MM.1S (cell line): ENCODE data around the gene RAB3D.

Source experiments
- DNase-seq: peaks from one replicate; pipeline ENCODE4 v3.0.0-alpha.2; 2015
- H2AFZ ChIP-seq: fragments of 300-600 bp; sonication (generic); 2 replicates; pipeline ENCODE4 v1.6.0; 2016; ENCODE audit warnings: antibody characterized with exemption, low read length
- H3F3A ChIP-seq: fragments of 300-600 bp; sonication (generic); 2 replicates; pipeline ENCODE4 v1.6.1; 2016; ENCODE audit warnings: mild to moderate bottlenecking, antibody characterized with exemption, low read length, moderate library complexity, mixed read lengths; ENCODE audit not compliant: insufficient read depth
- H3K27ac ChIP-seq: fragments of 300-600 bp; sonication (generic); 2 replicates; pipeline ENCODE4 v1.5.1; 2016; ENCODE audit warnings: mild to moderate bottlenecking, low read length
- H3K27me3 ChIP-seq: fragments of 300-600 bp; sonication (generic); replicated peaks from 2 replicates; pipeline ENCODE4 v1.6.0; 2016; ENCODE audit warnings: low read length; ENCODE audit not compliant: insufficient read depth
- H3K36me3 ChIP-seq: fragments of 300-600 bp; sonication (generic); replicated peaks from 2 replicates; pipeline ENCODE4 v1.6.1; 2016; ENCODE audit warnings: mild to moderate bottlenecking, low read length, mixed read lengths; ENCODE audit not compliant: insufficient read depth
- H3K4me1 ChIP-seq: fragments of 300-600 bp; sonication (generic); 2 replicates; pipeline ENCODE4 v1.6.1; 2016; ENCODE audit warnings: low read length, mixed read lengths
- H3K4me2 ChIP-seq: fragments of 300-600 bp; sonication (generic); 2 replicates; pipeline ENCODE4 v1.6.0; 2016; ENCODE audit warnings: low read depth, low read length
- H3K4me3 ChIP-seq: fragments of 300-600 bp; sonication (generic); 2 replicates; pipeline ENCODE4 v1.5.1; 2016; ENCODE audit warnings: low read length, mixed read lengths
- H3K79me2 ChIP-seq: fragments of 300-600 bp; sonication (generic); 2 replicates; pipeline ENCODE4 v1.6.1; 2016; ENCODE audit warnings: mixed run types, low read length, mixed read lengths
- H3K9ac ChIP-seq: fragments of 300-600 bp; sonication (generic); 2 replicates; pipeline ENCODE4 v1.6.1; 2016; ENCODE audit warnings: low read length, mixed read lengths
- H3K9me2 ChIP-seq: fragments of 300-600 bp; sonication (generic); replicated peaks from 2 replicates; pipeline ENCODE4 v1.6.1; 2016; ENCODE audit warnings: mild to moderate bottlenecking, low read length, mixed read lengths; ENCODE audit not compliant: insufficient read depth
- H3K9me3 ChIP-seq: fragments of 300-600 bp; sonication (generic); replicated peaks from 2 replicates; pipeline ENCODE4 v1.6.1; 2016; ENCODE audit warnings: mild to moderate bottlenecking, low read length, mixed read lengths; ENCODE audit not compliant: insufficient read depth
- H4K20me1 ChIP-seq: fragments of 300-600 bp; sonication (generic); 2 replicates; pipeline ENCODE4 v1.6.1; 2016; ENCODE audit warnings: mild to moderate bottlenecking, low read length, moderate library complexity, mixed read lengths; ENCODE audit not compliant: insufficient read depth
- EZH2 ChIP-seq: fragments of 300-600 bp; sonication (generic); optimal IDR thresholded peaks from 2 replicates; pipeline ENCODE3; 2017; ENCODE audit warnings: low read depth, mild to moderate bottlenecking, antibody characterized with exemption, low read length, mixed read lengths
- EZH2phosphoT487 ChIP-seq: fragments of 300-600 bp; sonication (generic); IDR thresholded peaks from 2 replicates; pipeline ENCODE4 v1.6.1; 2018; ENCODE audit warnings: antibody characterized with exemption, low read length
- TF ChIP-seq, protein P1 (sequence below): fragments of 300-600 bp; sonication (generic); IDR thresholded peaks from 2 replicates; pipeline ENCODE4 v1.5.1; 2016; ENCODE audit warnings: antibody characterized with exemption, low read length, mixed read lengths

RAB3D gene

DNA sequence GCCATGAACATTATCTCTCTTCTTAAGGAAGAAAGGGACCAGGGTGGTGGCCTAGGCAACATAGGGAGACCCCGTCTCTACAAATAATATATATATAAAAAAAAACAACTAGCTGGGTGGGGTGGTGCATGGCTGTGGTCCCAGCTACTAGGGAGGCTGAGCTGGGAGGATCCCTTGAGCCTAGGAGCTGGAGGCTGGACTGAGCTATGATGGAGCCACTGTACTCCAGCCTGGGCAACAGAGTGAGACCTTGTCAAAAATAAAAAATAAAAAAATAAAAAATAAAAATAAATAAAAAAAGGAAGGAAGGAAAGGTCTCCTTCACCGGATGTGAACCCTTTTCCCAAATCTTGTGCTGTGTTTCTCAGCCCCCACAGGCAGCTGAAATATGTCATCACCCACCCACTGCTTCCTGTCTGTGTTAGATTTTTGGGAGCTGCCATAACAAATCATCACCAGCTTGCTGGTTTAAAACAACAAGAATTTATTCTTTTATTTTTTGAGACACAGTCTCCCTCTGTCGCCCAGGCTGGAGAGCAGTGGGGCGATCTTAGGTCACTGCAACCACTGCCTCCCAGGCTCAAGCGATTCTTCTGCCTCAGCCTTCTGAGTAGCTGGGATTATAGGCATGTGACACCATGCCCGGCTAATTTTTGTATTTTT, 53.0 kb downstream of the RAB3D start:
- TF ChIP-seq EZH2 = no peak
- no peak for TF ChIP-seq EZH2phosphoT487
- Histone ChIP-seq H3K9me3 (no peaks in the 10 kb centered on the region), H3K27me3 (peaks cover 94% of the 10 kb centered on the region), H4K20me1 (no peaks in the 10 kb centered on the region), H3F3A (no peaks in the 10 kb centered on the region), H3K27ac (no peak overlapping the region), H3K9me2 (no peaks in the 10 kb centered on the region), H2AFZ (no peak overlapping the region), H3K9ac (no peak overlapping the region), H3K4me2 (no peak overlapping the region), H3K79me2 (no peaks in the 10 kb centered on the region), H3K4me3 (no peak overlapping the region), H3K4me1 (no peaks in the 10 kb centered on the region), H3K36me3 (no peaks in the 10 kb centered on the region)
- DNase-seq = no peak

GRCh38 chr19:11284515-11284914, 54.9 kb downstream of the RAB3D start:
- no peaks in the 10 kb centered on the region for H3K36me3 ChIP-seq
- peaks cover 78% of the 10 kb centered on the region for H3K27me3 ChIP-seq
- H3K9me3 ChIP-seq = no peaks in the 10 kb centered on the region
- no peak for TF ChIP-seq EZH2
- no peak for TF ChIP-seq EZH2phosphoT487
- TF ChIP-seq, protein P1, sequence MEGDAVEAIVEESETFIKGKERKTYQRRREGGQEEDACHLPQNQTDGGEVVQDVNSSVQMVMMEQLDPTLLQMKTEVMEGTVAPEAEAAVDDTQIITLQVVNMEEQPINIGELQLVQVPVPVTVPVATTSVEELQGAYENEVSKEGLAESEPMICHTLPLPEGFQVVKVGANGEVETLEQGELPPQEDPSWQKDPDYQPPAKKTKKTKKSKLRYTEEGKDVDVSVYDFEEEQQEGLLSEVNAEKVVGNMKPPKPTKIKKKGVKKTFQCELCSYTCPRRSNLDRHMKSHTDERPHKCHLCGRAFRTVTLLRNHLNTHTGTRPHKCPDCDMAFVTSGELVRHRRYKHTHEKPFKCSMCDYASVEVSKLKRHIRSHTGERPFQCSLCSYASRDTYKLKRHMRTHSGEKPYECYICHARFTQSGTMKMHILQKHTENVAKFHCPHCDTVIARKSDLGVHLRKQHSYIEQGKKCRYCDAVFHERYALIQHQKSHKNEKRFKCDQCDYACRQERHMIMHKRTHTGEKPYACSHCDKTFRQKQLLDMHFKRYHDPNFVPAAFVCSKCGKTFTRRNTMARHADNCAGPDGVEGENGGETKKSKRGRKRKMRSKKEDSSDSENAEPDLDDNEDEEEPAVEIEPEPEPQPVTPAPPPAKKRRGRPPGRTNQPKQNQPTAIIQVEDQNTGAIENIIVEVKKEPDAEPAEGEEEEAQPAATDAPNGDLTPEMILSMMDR = no peak
- H3K9me2 ChIP-seq = no peaks in the 10 kb centered on the region
- H3K27ac ChIP-seq = no peak overlapping the region
- no peak overlapping the region for H2AFZ ChIP-seq
- H3K9ac ChIP-seq = no peak overlapping the region
- H3K4me3 ChIP-seq = no peak overlapping the region
- DNase-seq = no peak
- H3K4me2 ChIP-seq = no peak overlapping the region
- no peaks in the 10 kb centered on the region for H4K20me1 ChIP-seq
- H3F3A ChIP-seq = peaks cover 8% of the 10 kb centered on the region
- 0 out of 2 replicates have a peak, but pooled peaks cover 2% of the 10 kb centered on the region for H3K4me1 ChIP-seq
- no peaks in the 10 kb centered on the region for H3K79me2 ChIP-seq

GRCh38 chr19:11281356-11282049, 58.0 kb downstream of the RAB3D start:
- Histone ChIP-seq H3F3A (peaks cover 9% of the 10 kb centered on the region), H3K9ac (no peak overlapping the region), H4K20me1 (no peaks in the 10 kb centered on the region), H3K4me2 (no peak overlapping the region), H3K27me3 (peaks cover 69% of the 10 kb centered on the region), H3K27ac (no peak overlapping the region), H3K9me3 (no peaks in the 10 kb centered on the region), H3K4me1 (0 out of 2 replicates have a peak, but pooled peaks cover 3% of the 10 kb centered on the region), H3K9me2 (no peaks in the 10 kb centered on the region), H3K4me3 (no peak overlapping the region), H3K79me2 (no peaks in the 10 kb centered on the region), H3K36me3 (no peaks in the 10 kb centered on the region), H2AFZ (no peak overlapping the region)
- no peak for DNase-seq
- TF ChIP-seq, protein P1 = no peak
- TF ChIP-seq EZH2 (no peak), EZH2phosphoT487 (no peak)
